GM12878 (cell line): ENCODE results near the gene SLC1A5. TPM values are rescaled to one million over a fixed set of nuclear protein-coding genes. Genes with fewer than 3 reads are reported as not detected.

ENCODE experiments used
- ATAC-seq: fragments of 200-7000 bp; cut with Tn5 transposase; 3 replicates; pipeline ENCODE4 v1.9.1; 2020; ENCODE audit warnings: mild to moderate bottlenecking, moderate library complexity
- BruUV-seq: library from RNA; stranded (reverse); fragments of 400-500 nt; replicated peaks from 2 replicates; lab custom pipeline; 2021; lab: Mats Ljungman, UMichigan
- CTCF ChIA-PET: fragments of 300-600 bp; sonication (Branson Sonifier 250); formaldehyde crosslinking; extraction: SDS; loops from one replicate; lab custom pipeline; 2021; ENCODE audit warnings: inconsistent platforms; lab: Yijun Ruan, JAX
- POLR2A ChIA-PET: fragments of 350-600 bp; formaldehyde crosslinking; extraction: SDS; loops from one replicate; lab custom pipeline; 2021; ENCODE audit warnings: inconsistent platforms; lab: Charles Lee
- RAD21 ChIA-PET: fragments of 300-600 bp; sonication (Branson Sonifier 250); formaldehyde crosslinking; loops from one replicate; lab custom pipeline; 2023; ENCODE audit warnings: antibody characterized with exemption; ENCODE audit not compliant: unreplicated experiment; lab: Charles Lee
- SMC1A ChIA-PET: fragments of 300-600 bp; sonication (Branson Sonifier 250); formaldehyde crosslinking; loops from one replicate; lab custom pipeline; 2023; ENCODE audit not compliant: unreplicated experiment, uncharacterized antibody; lab: Charles Lee
- DNase-seq: peaks from one replicate; pipeline ENCODE4 v3.0.0-alpha.2; 2011; ENCODE audit warnings: low read depth, low spot score
- FAIRE-seq: peaks from 3 replicates; lab custom pipeline; 2011; peaks lifted over from hg19 to GRCh38; lab: Jason Lieb, UNC
- H2AFZ ChIP-seq: 2 replicates; pipeline ENCODE4 v1.6.0; 2011; ENCODE audit warnings: low read depth, low read length, control low read depth; ENCODE audit not compliant: control insufficient read depth
- H3K27ac ChIP-seq: 2 replicates; pipeline ENCODE4 v1.5.1; 2011; ENCODE audit warnings: control low read depth; ENCODE audit not compliant: control insufficient read depth, insufficient read depth
- H3K27me3 ChIP-seq, 2 experiments: replicated peaks in 1 of 2; 2 replicates each; pipeline versions ENCODE4 v1.6.0 to v1.6.1; 2011; ENCODE audit warnings: low read length in 1 of 2; ENCODE audit not compliant: control insufficient read depth in 2 of 2, insufficient read depth in 2 of 2
- H3K36me3 ChIP-seq, 2 experiments: 2 replicates each; pipeline ENCODE4 v1.5.1; 2011; ENCODE audit warnings: low read length in 1 of 2; ENCODE audit not compliant: control insufficient read depth in 2 of 2, insufficient read depth in 2 of 2
- H3K4me1 ChIP-seq: 2 replicates; pipeline ENCODE4 v1.6.1; 2011; ENCODE audit warnings: mild to moderate bottlenecking, low read length, moderate library complexity, mixed read lengths; ENCODE audit not compliant: control insufficient read depth, insufficient read depth
- H3K4me2 ChIP-seq: 2 replicates; pipeline ENCODE4 v1.6.0; 2011; ENCODE audit warnings: control low read depth; ENCODE audit not compliant: control insufficient read depth, insufficient read depth
- H3K4me3 ChIP-seq: fragments of 200-600 bp; sonication (generic); 2 replicates; pipeline ENCODE4 v1.5.1; 2016
- H3K79me2 ChIP-seq: 2 replicates; pipeline ENCODE4 v1.6.0; 2011; ENCODE audit warnings: low read length; ENCODE audit not compliant: control insufficient read depth, insufficient read depth
- H3K9ac ChIP-seq: 2 replicates; pipeline ENCODE4 v1.8.0; 2011; ENCODE audit warnings: low read length, control low read depth, mixed read lengths; ENCODE audit not compliant: control insufficient read depth, insufficient read depth
- H3K9me3 ChIP-seq: replicated peaks from 3 replicates; pipeline ENCODE4 v1.5.1; 2011; ENCODE audit warnings: mild to moderate bottlenecking, low read length; ENCODE audit not compliant: control insufficient read depth, insufficient read depth
- H4K20me1 ChIP-seq: 2 replicates; pipeline ENCODE4 v1.6.0; 2011; ENCODE audit not compliant: control insufficient read depth, insufficient read depth
- DPF2 ChIP-seq: fragments of 450-650 bp; IDR thresholded peaks from 2 replicates; pipeline ENCODE4 v1.6.1; 2017; ENCODE audit warnings: mild to moderate bottlenecking
- E2F4 ChIP-seq: IDR thresholded peaks from 2 replicates; pipeline ENCODE4 v1.6.1; 2012; ENCODE audit warnings: low read depth, low read length, improper control_type of control experiment
- JUND ChIP-seq: IDR thresholded peaks from 2 replicates; pipeline ENCODE4 v1.6.1; 2012; ENCODE audit warnings: low read depth, mild to moderate bottlenecking, low read length, improper control_type of control experiment, moderate library complexity
- KLF5 ChIP-seq: fragments of 450-650 bp; IDR thresholded peaks from 2 replicates; pipeline ENCODE4 v1.6.1; 2014; ENCODE audit warnings: mild to moderate bottlenecking; ENCODE audit not compliant: partially characterized antibody
- LARP7 ChIP-seq: fragments of 450-650 bp; IDR thresholded peaks from 2 replicates; pipeline ENCODE4 v1.6.1; 2017; ENCODE audit warnings: mild to moderate bottlenecking
- NFYA ChIP-seq: IDR thresholded peaks from 2 replicates; pipeline ENCODE4 v1.6.1; 2011; ENCODE audit warnings: low read depth, mild to moderate bottlenecking, low read length, improper control_type of control experiment, borderline replicate concordance
- NRF1 ChIP-seq: conservative IDR thresholded peaks from 2 replicates; pipeline ENCODE4 v1.6.1; 2011; ENCODE audit warnings: mild to moderate bottlenecking, low read depth, low read length, improper control_type of control experiment
- PAX5 ChIP-seq: IDR thresholded peaks from 2 replicates; pipeline ENCODE4 v1.6.1; 2011; ENCODE audit warnings: low read depth, low read length, borderline replicate concordance
- PML ChIP-seq: IDR thresholded peaks from 2 replicates; pipeline ENCODE4 v1.6.1; 2012; ENCODE audit warnings: low read length, inconsistent platforms
- RAD21 ChIP-seq: IDR thresholded peaks from 2 replicates; pipeline ENCODE4 v1.6.1; 2011; ENCODE audit warnings: mild to moderate bottlenecking, low read depth, low read length, moderate library complexity; ENCODE audit not compliant: insufficient read depth
- RBBP5 ChIP-seq: fragments of 200-600 bp; sonication (generic); conservative IDR thresholded peaks from 2 replicates; pipeline ENCODE4 v1.6.1; 2016
- SP1 ChIP-seq: IDR thresholded peaks from one replicate; pipeline ENCODE4 v1.6.1; 2011; ENCODE audit warnings: low read depth, low read length
- ZNF24 ChIP-seq: fragments of 450-650 bp; IDR thresholded peaks from 2 replicates; pipeline ENCODE4 v1.6.1; 2017; ENCODE audit warnings: antibody characterized with exemption, mild to moderate bottlenecking
- WGBS: methylation state at CpG from one replicate; pipeline ENCODE4 v1.1.6; 2016; ENCODE audit warnings: low lambda C conversion rate; ENCODE audit not compliant: insufficient replicate concordance, insufficient coverage; ENCODE audit errors: missing lambda C conversion rate; 5-methylcytosine and 5-hydroxymethylcytosine counted together
- in situ Hi-C: fragments of 300-500 bp; cut with MboI; formaldehyde crosslinking; loops from 9 replicates; pipeline ENCODE4 v1.14.3; 2018; ENCODE audit warnings: mixed read lengths
- intact Hi-C: fragments of 100-400 bp; cut with micrococcal nuclease; formaldehyde crosslinking; loops from one replicate; pipeline ENCODE4 v1.14.2; 2022; ENCODE audit not compliant: unreplicated experiment
- polyA plus RNA-seq, 11 experiments: library from polyadenylated mRNA; depleted of rRNA in 4 of 11; unstranded in 6 of 11; stranded (reverse) in 5 of 11; fragments of >200 nt; fragmentation: Nextera tagmentation in 4 of 11; fragmentation: Illumina TruSeq in 1 of 11; extraction: Ambion mirVana in 4 of 11; extraction: Trizol in 1 of 11; gene quantifications; 1 replicate in 1 of 11; 2 replicates in 10 of 11; pipeline versions ENCODE4 v1.2.1 to v1.2.3, GENCODE V29; 2011 to 2016; ENCODE audit warnings: inconsistent platforms in 2 of 11, missing spikeins in 2 of 11, low read depth in 1 of 11
- total RNA-seq, 4 experiments: library from RNA; depleted of rRNA in 3 of 4; stranded (reverse); fragments of >200 nt in 3 of 4; fragmentation: Illumina TruSeq in 1 of 4; extraction: Trizol in 1 of 4; gene quantifications; 2 replicates each; pipeline versions ENCODE4 v1.2.1 to v1.2.3, GENCODE V29; 2013 to 2021

The SLC1A5 gene
- total and polyA plus RNA-seq, 10 of the 15 experiments (the other 5 are each of a cell fraction or from before 2014, with no cell fraction given) = 9.1 to 129 (median 60.9) TPM

DNA sequence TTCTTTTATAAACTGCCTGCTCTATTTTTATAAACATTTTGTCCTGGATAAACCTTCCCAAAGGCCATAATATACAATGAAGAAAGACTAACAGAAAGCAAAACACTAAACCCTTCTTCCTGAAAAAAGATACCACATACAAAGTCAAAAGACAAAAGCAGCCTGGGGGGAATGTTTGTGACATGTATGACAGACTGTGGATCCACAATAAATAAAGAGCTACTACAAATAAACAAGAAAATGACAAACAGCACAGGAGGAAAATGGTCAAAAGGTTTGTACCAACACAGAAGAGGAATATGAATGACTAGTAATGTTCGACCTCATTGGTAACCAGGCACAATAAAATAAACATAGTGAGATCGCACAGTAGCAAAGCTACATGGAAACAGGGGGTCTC lies 42.5 kb upstream of the SLC1A5 start:
- no peak for ATAC-seq
- in situ Hi-C loops = no loop called here
- no peak for DNase-seq
- H3K4me3 ChIP-seq = no peak overlapping the region
- H3K9ac ChIP-seq = no peak overlapping the region
- WGBS = 90% methylated on average over 2 of the region's 2 CpGs
- H3K4me2 ChIP-seq = no peak overlapping the region
- no peak for FAIRE-seq
- no peaks in the 10 kb centered on the region for H3K36me3 ChIP-seq
- POLR2A ChIA-PET = interaction anchor here (0.9 kb wide), 1 partner anchor 15 kb away, joined by 3 read pairs; no protein-coding TSS in a partner anchor
- H3K4me1 ChIP-seq = no peaks in the 10 kb centered on the region
- TF ChIP-seq LARP7 (no peak), NRF1 (no peak), PAX5 (no peak), PML (no peak), RBBP5 (no peak), RAD21 (no peak), E2F4 (no peak), SP1 (no peak), NFYA (no peak), JUND (no peak), DPF2 (no peak), KLF5 (no peak), ZNF24 (no peak)
- no peak overlapping the region for H2AFZ ChIP-seq
- CTCF ChIA-PET = interaction anchor here (1.6 to 1.7 kb wide), 2 partner anchors 10 to 77 kb away, joined by 3 to 12 read pairs; no protein-coding TSS in a partner anchor
- SMC1A ChIA-PET = interaction anchor here (0.6 to 1.9 kb wide), 2 partner anchors 10 to 16 kb away, joined by 3 to 9 read pairs; no protein-coding TSS in a partner anchor
- H3K79me2 ChIP-seq = no peaks in the 10 kb centered on the region
- H3K9me3 ChIP-seq = no peaks in the 10 kb centered on the region
- H3K27ac ChIP-seq = no peak overlapping the region
- H3K27me3 ChIP-seq = no peaks in the 10 kb centered on the region
- RAD21 ChIA-PET = no interaction called here
- intact Hi-C loops = no loop called here
- no TSS peak for BruUV-seq
- no peaks in the 10 kb centered on the region for H4K20me1 ChIP-seq
